ENCODE measurements around the gene TNFSF4. TPM values are rescaled to one million over a fixed set of nuclear protein-coding genes. Genes with fewer than 3 reads are reported as not detected.
A peak's percentile ranks its signal among the peaks of the same experiment; 100 is the strongest.

TNFSF4 gene
- 25.9 and 44.6 TPM in 2 replicates for polyA plus RNA-seq (2012; rRNA removed)
- 45.1 and 46.3 TPM in 2 replicates for polyA plus RNA-seq (2012; cell fraction: cytosol; rRNA removed)
- 6.9 and 21.7 TPM in 2 replicates for polyA plus RNA-seq (2012; cell fraction: nucleus; rRNA removed)

- Histone ChIP-seq H3K9me3 (no peaks in the 10 kb centered on the region), H3K27ac (ENCODE audit: low read depth in 2 of 2, low read length in 1 of 2) (peak within 1 kb of the TSS; percentile 16 to 82; a peak in 3 of 4 replicates), H3K4me2 (peak within 1 kb of the TSS; percentile 53; the same call in 1 of the 2 replicates), H3K9ac (no peak within 1 kb of the TSS; the same call in 1 of the 2 replicates), H2AFZ (ENCODE audit: low read depth) (peak within 1 kb of the TSS; percentile 25; the same call in 1 of the 2 replicates), H3F3A (replicated peaks; ENCODE audit: insufficient read depth) (peaks cover 5% of the 10 kb centered on the region), H3K36me3 (replicated peaks in 1 of 2; ENCODE audit: control insufficient read depth in 1 of 2, insufficient read depth in 2 of 2, low read length in 1 of 2) (no peaks in the 10 kb centered on the region), H3K9me2 (no peaks in the 10 kb centered on the region), H3K4me3 (ENCODE audit: low read depth in 2 of 2, low read length in 1 of 2) (peak within 1 kb of the TSS; percentile 22 to 39), H3K79me2 (ENCODE audit: insufficient read depth) (no peaks in the 10 kb centered on the region), H4K20me1 (ENCODE audit: insufficient read depth) (no peaks in the 10 kb centered on the region), H3K27me3 (ENCODE audit: insufficient read depth) (no peaks in the 10 kb centered on the region), H3K4me1 (ENCODE audit: control insufficient read depth in 1 of 2, insufficient read depth in 2 of 2, low read depth in 1 of 2, low read length in 1 of 2) (peaks cover 0 to 3% of the 10 kb centered on the region in 2 experiments; a peak in 2 of 4 replicates)
- ChIA-PET CTCF (interaction anchor here (0.7 to 1.7 kb wide), 2 partner anchors 462 to 463 kb away, joined by 3 read pairs; no protein-coding TSS in a partner anchor), POLR2A (no interaction called here)
- TF ChIP-seq POLR2AphosphoS5 (IDR thresholded peaks at IDR 0.05; ENCODE audit: low read depth, low read length): 0 out of 2 replicates have a peak, but pooled peaks have one; percentile 18
- TF ChIP-seq MAX (IDR thresholded peaks at IDR 0.05; ENCODE audit: low read depth): 0 out of 2 replicates have a peak, but pooled peaks have one; percentile 20
- TF ChIP-seq PBX3 (IDR thresholded peaks at IDR 0.05): 0 out of 2 replicates have a peak, but pooled peaks have one; percentile 13
- TF ChIP-seq SMC3 (IDR thresholded peaks at IDR 0.05; ENCODE audit: low read depth, low read length): no peak
- 43% methylated on average over 11 of the region's 11 CpGs for WGBS (ENCODE audit: low lambda C conversion rate)
- DNase-seq: no peak
These were observed at the start of gene TNFSF4 for GRCh38 chr1:173206816-173207568. TNFSF4 (minus strand) TSS chr1:173207331; CDS start chr1:173207176, 155 bp downstream.

GRCh38 chr1:173255214-173255813, 48.2 kb upstream of the TNFSF4 start:
- Histone ChIP-seq H3K4me2 (no peak overlapping the region), H4K20me1 (ENCODE audit: insufficient read depth) (no peaks in the 10 kb centered on the region), H2AFZ (ENCODE audit: low read depth) (no peak overlapping the region), H3K4me3 (ENCODE audit: low read depth in 2 of 2, low read length in 1 of 2) (no peak overlapping the region), H3K4me1 (ENCODE audit: control insufficient read depth in 1 of 2, insufficient read depth in 2 of 2, low read depth in 1 of 2, low read length in 1 of 2) (peaks cover 0 to 5% of the 10 kb centered on the region in 2 experiments; a peak in 1 of 4 replicates), H3K27ac (ENCODE audit: low read depth in 2 of 2, low read length in 1 of 2) (no peak overlapping the region; a peak in 1 of 4 replicates), H3K27me3 (ENCODE audit: insufficient read depth) (no peaks in the 10 kb centered on the region), H3K9me3 (no peaks in the 10 kb centered on the region; the same call in 1 of the 2 replicates), H3F3A (replicated peaks; ENCODE audit: insufficient read depth) (no peaks in the 10 kb centered on the region), H3K79me2 (ENCODE audit: insufficient read depth) (no peaks in the 10 kb centered on the region), H3K36me3 (replicated peaks in 1 of 2; ENCODE audit: control insufficient read depth in 1 of 2, insufficient read depth in 2 of 2, low read length in 1 of 2) (no peaks in the 10 kb centered on the region), H3K9me2 (no peaks in the 10 kb centered on the region), H3K9ac (no peak overlapping the region)
- POLR2A ChIA-PET: no interaction called here
- peak; percentile 41 for DNase-seq
- WGBS (ENCODE audit: low lambda C conversion rate): 29% methylated on average over 3 of the region's 3 CpGs
- CTCF ChIA-PET: interaction anchor here (0.8 to 2.0 kb wide), 8 partner anchors 10 to 511 kb away, joined by 3 to 6 read pairs (median 4); no protein-coding TSS in a partner anchor
- TF ChIP-seq CTCF (IDR thresholded peaks at IDR 0.05) (peak; percentile 91), SMC3 (IDR thresholded peaks at IDR 0.05; ENCODE audit: low read depth, low read length) (peak; percentile 25; the same call in 1 of the 2 replicates), RAD21 (IDR thresholded peaks at IDR 0.05; ENCODE audit: low read length) (peak; percentile 48), FOXJ3 (CRISPR knock-in tag; IDR thresholded peaks at IDR 0.05) (no peak), ELF1 (IDR thresholded peaks at IDR 0.05) (no peak)

Data from SK-N-SH (cell line).